ENCODE data around the gene AQP5.

Gene AQP5

DNA sequence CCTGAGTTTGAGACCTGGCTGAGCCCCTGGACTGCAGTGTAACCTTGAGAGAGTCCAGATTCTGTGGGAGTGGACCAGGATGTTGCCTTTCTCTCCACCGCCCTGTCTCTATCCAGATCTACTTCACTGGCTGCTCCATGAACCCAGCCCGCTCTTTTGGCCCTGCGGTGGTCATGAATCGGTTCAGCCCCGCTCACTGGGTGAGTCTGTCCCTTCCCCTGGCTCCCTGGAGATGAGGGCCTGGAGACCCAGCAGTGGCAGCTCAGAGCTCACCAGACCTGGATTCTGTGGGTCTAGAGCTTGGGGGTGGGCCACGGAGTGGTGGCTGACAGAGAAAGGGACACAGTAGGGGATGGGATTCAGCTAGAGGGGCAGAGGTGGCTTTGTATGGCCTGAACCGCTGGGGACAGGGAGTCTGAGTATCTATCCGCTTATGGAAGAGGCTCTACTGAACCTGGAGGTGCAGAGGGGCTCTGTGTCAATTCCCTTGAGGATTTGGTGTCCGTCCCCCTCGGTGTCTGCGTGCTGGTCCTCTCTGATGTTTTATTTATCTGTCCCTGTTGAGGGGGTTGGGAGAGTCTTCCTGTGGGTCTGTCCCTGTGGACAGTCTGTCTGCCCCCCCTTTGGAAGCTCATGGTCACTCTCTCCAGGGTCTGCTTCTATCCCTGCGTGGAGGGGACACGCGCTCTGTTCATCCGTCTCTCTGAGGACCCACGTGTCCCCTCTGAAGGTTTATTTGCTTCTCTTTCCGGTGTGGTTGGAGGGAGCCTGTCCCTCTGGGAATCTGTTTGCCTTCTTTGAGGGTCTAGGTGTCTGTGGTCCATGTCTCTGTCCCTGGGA lies 2.5 kb downstream of the AQP5 start:
- Histone ChIP-seq H3K27me3 (ENCODE audit: control insufficient read depth, insufficient read depth, low read length) (peaks cover 62% of the 10 kb centered on the region), H3K27ac (ENCODE audit: low read length) (no peak overlapping the region), H3K4me1 (ENCODE audit: control insufficient read depth, low read depth, low read length) (peaks cover 15% of the 10 kb centered on the region), H3K36me3 (ENCODE audit: control insufficient read depth, low read depth, low read length) (no peaks in the 10 kb centered on the region), H3K9ac (ENCODE audit: low read length) (no peak overlapping the region), H3K4me3 (ENCODE audit: low read length) (no peak overlapping the region), H3K9me3 (ENCODE audit: control insufficient read depth, low read depth, low read length) (no peaks in the 10 kb centered on the region)

DNA sequence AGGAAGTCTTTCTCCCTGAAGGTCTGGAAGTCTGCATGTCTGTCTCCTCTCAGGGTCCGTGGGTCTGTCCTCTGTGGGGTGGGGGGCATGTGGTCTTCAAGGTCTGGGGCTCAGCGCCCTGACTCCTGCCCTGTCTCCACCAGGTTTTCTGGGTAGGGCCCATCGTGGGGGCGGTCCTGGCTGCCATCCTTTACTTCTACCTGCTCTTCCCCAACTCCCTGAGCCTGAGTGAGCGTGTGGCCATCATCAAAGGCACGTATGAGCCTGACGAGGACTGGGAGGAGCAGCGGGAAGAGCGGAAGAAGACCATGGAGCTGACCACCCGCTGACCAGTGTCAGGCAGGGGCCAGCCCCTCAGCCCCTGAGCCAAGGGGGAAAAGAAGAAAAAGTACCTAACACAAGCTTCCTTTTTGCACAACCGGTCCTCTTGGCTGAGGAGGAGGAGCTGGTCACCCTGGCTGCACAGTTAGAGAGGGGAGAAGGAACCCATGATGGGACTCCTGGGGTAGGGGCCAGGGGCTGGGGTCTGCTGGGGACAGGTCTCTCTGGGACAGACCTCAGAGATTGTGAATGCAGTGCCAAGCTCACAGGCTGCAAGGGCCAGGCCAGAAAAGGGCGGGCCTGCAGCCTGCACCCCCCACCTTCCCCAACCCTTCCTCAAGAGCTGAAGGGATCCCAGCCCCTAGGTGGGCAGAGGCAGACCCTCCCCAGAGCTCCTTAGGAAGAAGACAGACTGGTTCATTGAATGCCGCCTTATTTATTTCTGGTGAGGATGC lies 3.4 kb downstream of the AQP5 start:
- H3K27me3 ChIP-seq (ENCODE audit: control insufficient read depth, insufficient read depth, low read length): peaks cover 54% of the 10 kb centered on the region

DNA sequence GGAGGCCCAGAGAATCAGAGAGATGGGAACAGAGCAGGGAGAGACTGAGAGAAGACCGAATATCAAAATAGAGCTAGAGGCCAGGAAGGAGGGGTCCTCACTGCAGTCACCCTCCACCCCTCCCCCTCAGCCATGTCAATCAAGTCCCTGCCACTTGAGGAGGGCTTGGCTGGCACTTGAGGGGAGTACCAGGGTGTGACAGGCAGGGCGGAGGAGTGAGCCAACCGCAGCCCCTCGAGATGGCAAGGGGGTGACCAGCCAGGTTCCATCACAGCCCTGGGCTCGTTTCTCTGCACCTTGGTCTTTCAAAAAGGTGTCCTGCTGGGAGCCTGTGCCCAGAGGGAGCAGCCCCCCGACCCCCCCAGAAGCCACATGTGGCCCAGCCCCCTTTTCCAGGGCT lies 4.2 kb downstream of the AQP5 start:
- Histone ChIP-seq H3K4me3 (ENCODE audit: low read length) (no peak overlapping the region), H3K36me3 (ENCODE audit: control insufficient read depth, low read depth, low read length) (no peaks in the 10 kb centered on the region), H3K27me3 (ENCODE audit: control insufficient read depth, insufficient read depth, low read length) (peaks cover 46% of the 10 kb centered on the region), H3K27ac (ENCODE audit: low read length) (no peak overlapping the region), H3K9ac (ENCODE audit: low read length) (no peak overlapping the region), H3K9me3 (ENCODE audit: control insufficient read depth, low read depth, low read length) (no peaks in the 10 kb centered on the region), H3K4me1 (ENCODE audit: control insufficient read depth, low read depth, low read length) (no peaks in the 10 kb centered on the region)

More for the DNA sequence above, 3.4 kb downstream of the AQP5 start:
- H3K36me3 ChIP-seq (ENCODE audit: control insufficient read depth, low read depth, low read length): no peaks in the 10 kb centered on the region
- H3K9me3 ChIP-seq (ENCODE audit: control insufficient read depth, low read depth, low read length): no peaks in the 10 kb centered on the region
- H3K9ac ChIP-seq (ENCODE audit: low read length): no peak overlapping the region
- no peak overlapping the region for H3K27ac ChIP-seq (ENCODE audit: low read length)
- peaks cover 6% of the 10 kb centered on the region for H3K4me1 ChIP-seq (ENCODE audit: control insufficient read depth, low read depth, low read length)
- H3K4me3 ChIP-seq (ENCODE audit: low read length): no peak overlapping the region

DNA sequence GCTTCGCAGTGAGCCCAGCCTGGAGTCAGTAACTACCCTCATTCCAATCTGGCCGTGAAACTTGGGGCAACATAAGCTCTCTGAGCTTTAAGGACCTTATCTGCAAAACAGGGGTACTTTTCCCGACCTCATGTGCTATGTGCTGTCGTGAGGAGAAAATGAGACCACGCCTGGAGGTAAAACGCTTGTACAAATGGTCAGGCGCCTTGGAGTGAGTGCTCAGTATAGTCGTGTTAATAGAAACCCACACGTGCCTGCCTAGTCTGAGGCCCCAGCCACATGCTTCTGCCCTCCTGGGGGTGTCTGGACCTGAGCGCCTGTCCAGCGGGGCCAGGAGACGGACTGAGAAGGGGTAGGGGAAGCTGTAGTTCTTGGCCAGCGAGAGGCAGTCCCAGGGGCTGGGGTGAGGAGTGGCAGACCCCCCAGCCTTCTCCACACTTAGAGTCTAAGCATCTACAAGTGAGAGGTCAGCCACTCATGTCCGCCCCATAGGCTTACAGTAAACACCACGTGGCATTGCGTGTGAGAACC lies 4.9 kb downstream of the AQP5 start:
- peaks cover 40% of the 10 kb centered on the region for H3K27me3 ChIP-seq (ENCODE audit: control insufficient read depth, insufficient read depth, low read length)
- H3K9me3 ChIP-seq (ENCODE audit: control insufficient read depth, low read depth, low read length): no peaks in the 10 kb centered on the region
- H3K36me3 ChIP-seq (ENCODE audit: control insufficient read depth, low read depth, low read length): no peaks in the 10 kb centered on the region
- H3K4me3 ChIP-seq (ENCODE audit: low read length): no peak overlapping the region
- no peak overlapping the region for H3K9ac ChIP-seq (ENCODE audit: low read length)
- H3K27ac ChIP-seq (ENCODE audit: low read length): no peak overlapping the region
- H3K4me1 ChIP-seq (ENCODE audit: control insufficient read depth, low read depth, low read length): no peaks in the 10 kb centered on the region

DNA sequence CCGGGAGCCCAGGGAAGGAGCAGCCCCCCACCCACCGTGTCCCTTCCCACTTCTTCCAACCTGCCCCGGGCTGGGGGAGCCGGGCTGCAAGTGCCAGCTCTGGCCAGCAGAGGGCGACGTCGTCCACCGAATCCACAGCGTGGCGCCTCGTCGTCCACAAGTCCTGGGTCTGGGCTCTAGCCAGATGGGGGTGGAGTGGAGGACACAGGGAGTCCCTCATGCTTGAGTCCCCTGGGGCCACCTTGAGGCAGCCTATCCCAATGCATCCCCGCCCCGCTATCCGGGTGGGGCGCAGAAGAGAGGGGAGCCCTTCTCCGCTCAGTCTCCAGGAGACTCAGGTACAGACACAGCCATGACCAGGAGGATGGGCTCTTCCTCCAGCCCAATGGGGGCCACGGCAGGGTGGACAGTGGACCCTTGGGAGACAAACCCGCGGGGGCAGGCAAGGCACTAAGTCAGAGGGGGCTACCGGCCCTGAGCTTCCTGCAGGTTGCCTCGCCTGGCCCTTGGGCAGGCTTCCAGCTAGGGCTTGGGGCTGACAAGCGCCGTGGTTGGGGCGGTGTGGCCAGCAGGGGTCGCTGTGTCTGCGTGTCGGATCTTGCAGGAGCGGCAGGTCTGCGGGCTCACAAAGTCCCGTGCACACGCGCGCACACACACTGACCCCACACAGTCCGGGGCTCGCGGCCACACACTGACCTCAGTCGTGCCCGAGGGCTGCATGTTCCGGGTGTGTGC lies 5.5 kb downstream of the AQP5 start:
- H3K9ac ChIP-seq (ENCODE audit: low read length): no peak overlapping the region

DNA sequence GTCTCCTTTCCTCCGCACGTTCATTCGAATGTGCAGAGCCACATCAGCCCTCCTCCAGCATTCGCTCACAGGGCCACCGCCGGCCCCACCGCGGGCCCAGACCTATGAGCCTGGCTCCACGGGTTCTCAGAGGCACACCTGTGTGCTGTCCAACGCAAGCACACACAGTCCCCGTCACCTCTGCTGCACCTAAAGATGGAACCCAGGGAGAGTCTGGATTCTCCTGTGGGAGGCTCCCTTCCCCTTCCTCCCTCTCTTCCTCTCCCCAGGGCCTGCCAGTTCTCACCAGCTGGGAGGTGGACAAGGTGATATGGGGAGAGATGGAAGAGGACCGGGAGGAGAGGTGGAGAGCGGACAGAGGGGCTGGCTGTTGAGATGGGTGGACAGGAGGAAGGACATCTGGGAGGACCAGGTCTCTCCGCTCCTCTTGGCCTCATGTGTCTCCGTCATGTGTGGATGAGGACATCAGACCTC lies 6.1 kb downstream of the AQP5 start:
- H3K9me3 ChIP-seq (ENCODE audit: control insufficient read depth, low read depth, low read length): no peaks in the 10 kb centered on the region

More for the DNA sequence above, 5.5 kb downstream of the AQP5 start:
- Histone ChIP-seq H3K4me1 (ENCODE audit: control insufficient read depth, low read depth, low read length) (no peaks in the 10 kb centered on the region), H3K27me3 (ENCODE audit: control insufficient read depth, insufficient read depth, low read length) (peaks cover 36% of the 10 kb centered on the region), H3K9me3 (ENCODE audit: control insufficient read depth, low read depth, low read length) (no peaks in the 10 kb centered on the region), H3K27ac (ENCODE audit: low read length) (no peak overlapping the region), H3K4me3 (ENCODE audit: low read length) (peak overlapping the region; percentile 52), H3K36me3 (ENCODE audit: control insufficient read depth, low read depth, low read length) (no peaks in the 10 kb centered on the region)

DNA sequence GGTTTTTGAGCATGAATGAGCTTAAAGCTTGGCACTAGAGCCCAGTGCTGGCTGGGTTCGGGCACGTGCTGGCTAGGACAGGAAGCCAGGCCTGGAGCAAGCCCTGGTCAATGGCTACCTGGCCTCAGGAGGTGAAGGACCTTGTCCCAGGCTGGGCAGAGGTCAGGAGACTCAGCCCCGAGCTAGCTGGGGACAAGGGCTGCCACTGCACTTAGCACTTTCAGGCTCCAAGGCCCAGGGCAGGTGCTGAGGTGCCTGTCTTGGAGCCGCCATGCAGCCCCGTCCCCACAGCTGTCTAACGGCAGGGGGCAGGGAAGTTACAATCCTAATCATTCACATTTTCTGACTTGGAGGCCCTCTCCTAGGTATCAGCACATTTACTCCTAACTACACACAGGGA lies 6.8 kb downstream of the AQP5 start:
- H3K4me1 ChIP-seq (ENCODE audit: control insufficient read depth, low read depth, low read length): no peaks in the 10 kb centered on the region
- H3K27me3 ChIP-seq (ENCODE audit: control insufficient read depth, insufficient read depth, low read length): peaks cover 25% of the 10 kb centered on the region
- H3K27ac ChIP-seq (ENCODE audit: low read length): no peak overlapping the region

More for the DNA sequence above, 6.1 kb downstream of the AQP5 start:
- H3K27ac ChIP-seq (ENCODE audit: low read length): no peak overlapping the region
- no peaks in the 10 kb centered on the region for H3K36me3 ChIP-seq (ENCODE audit: control insufficient read depth, low read depth, low read length)
- H3K9ac ChIP-seq (ENCODE audit: low read length): no peak overlapping the region
- peak overlapping the region; percentile 52 for H3K4me3 ChIP-seq (ENCODE audit: low read length)
- H3K4me1 ChIP-seq (ENCODE audit: control insufficient read depth, low read depth, low read length): no peaks in the 10 kb centered on the region
- peaks cover 30% of the 10 kb centered on the region for H3K27me3 ChIP-seq (ENCODE audit: control insufficient read depth, insufficient read depth, low read length)

DNA sequence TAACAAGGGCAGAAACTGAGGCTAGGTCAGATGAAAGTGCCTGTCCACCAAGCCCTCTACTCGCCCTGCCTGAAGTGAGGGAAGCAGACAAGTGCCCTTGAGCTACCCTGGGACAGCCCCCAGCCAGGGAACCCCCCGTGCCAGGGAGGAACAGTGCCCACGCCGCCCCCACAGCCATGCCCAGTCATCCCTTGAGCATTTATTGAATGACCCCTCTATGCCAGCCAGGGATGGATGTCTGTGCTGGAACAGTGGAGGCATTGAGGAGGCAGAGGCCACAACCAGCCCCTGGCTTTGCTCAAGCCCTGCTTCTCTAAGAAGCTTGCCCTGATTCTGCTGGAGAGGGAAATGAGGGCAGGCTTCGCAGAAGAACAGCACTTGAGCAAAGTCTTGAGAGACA lies 7.4 kb downstream of the AQP5 start:
- H3K36me3 ChIP-seq (ENCODE audit: control insufficient read depth, low read depth, low read length): no peaks in the 10 kb centered on the region
- H3K9me3 ChIP-seq (ENCODE audit: control insufficient read depth, low read depth, low read length): no peaks in the 10 kb centered on the region
- H3K4me3 ChIP-seq (ENCODE audit: low read length): no peak overlapping the region
- peaks cover 24% of the 10 kb centered on the region for H3K27me3 ChIP-seq (ENCODE audit: control insufficient read depth, insufficient read depth, low read length)
- H3K27ac ChIP-seq (ENCODE audit: low read length): no peak overlapping the region
- H3K9ac ChIP-seq (ENCODE audit: low read length): no peak overlapping the region
- no peaks in the 10 kb centered on the region for H3K4me1 ChIP-seq (ENCODE audit: control insufficient read depth, low read depth, low read length)

More for the DNA sequence above, 6.8 kb downstream of the AQP5 start:
- no peak overlapping the region for H3K4me3 ChIP-seq (ENCODE audit: low read length)
- H3K9me3 ChIP-seq (ENCODE audit: control insufficient read depth, low read depth, low read length): no peaks in the 10 kb centered on the region
- H3K9ac ChIP-seq (ENCODE audit: low read length): no peak overlapping the region
- H3K36me3 ChIP-seq (ENCODE audit: control insufficient read depth, low read depth, low read length): no peaks in the 10 kb centered on the region

DNA sequence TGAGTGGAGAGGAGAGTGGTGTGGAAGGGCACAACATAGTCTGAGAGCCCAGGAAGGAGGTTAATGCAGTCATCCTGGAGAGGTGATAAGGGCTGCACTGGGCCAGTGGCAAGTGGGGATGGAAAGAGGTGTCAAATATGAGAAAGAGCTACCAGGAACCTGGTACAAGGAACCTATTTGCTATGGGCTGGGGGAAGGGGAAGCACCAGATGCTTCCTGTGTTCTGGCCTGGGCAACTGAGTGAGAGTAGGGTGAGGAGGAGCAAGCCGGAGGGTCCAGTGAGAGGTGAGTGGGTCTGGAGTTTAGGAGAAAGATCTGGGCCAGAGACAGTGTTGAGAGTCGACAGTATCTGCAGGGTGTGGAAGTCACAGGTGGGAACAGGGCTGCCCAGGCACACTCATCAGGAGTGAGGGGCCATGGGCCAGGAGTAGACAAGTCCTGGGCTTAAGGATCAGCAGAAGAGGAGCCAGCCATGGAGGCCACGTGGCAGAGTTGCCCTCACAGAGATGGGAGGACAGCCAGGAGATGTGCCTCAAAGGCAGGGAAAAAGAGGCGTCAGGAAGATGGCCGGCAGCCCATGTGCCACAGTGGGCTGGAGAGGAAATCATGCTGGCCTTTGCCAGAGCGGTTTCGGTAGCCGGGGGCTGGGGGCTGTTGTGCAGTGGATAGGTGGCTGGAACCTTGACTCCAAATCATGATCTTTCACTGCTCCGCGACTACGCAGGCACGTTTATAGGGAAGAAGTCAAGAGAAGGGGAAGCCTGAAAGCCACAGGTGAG lies 8.2 kb downstream of the AQP5 start:
- Histone ChIP-seq H3K27me3 (ENCODE audit: control insufficient read depth, insufficient read depth, low read length) (peaks cover 18% of the 10 kb centered on the region), H3K4me3 (ENCODE audit: low read length) (no peak overlapping the region), H3K4me1 (ENCODE audit: control insufficient read depth, low read depth, low read length) (no peaks in the 10 kb centered on the region), H3K9me3 (ENCODE audit: control insufficient read depth, low read depth, low read length) (no peaks in the 10 kb centered on the region), H3K27ac (ENCODE audit: low read length) (no peak overlapping the region), H3K9ac (ENCODE audit: low read length) (no peak overlapping the region), H3K36me3 (ENCODE audit: control insufficient read depth, low read depth, low read length) (no peaks in the 10 kb centered on the region)

DNA sequence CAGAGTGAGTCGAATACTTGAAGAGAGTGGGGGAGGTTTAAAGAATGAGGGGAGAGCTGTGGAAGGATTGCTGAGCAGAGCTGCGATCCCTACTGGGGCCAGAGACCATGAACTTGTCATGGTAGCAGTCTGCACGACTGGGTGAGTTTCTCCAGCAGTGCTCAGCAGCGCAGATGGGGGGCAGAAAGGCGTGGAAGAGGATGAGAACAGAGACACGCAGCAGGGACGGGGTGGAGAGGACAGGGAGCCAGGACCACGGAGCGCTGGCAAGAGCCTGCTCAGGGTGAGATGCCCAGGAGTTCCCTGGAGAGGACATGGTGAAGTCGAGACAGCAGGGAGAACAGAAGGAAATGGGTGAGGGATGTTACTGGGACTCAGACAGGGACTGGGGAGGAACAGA lies 9.0 kb downstream of the AQP5 start:
- Histone ChIP-seq H3K4me3 (ENCODE audit: low read length) (no peak overlapping the region), H3K4me1 (ENCODE audit: control insufficient read depth, low read depth, low read length) (no peaks in the 10 kb centered on the region), H3K9ac (ENCODE audit: low read length) (no peak overlapping the region), H3K27ac (ENCODE audit: low read length) (no peak overlapping the region), H3K27me3 (ENCODE audit: control insufficient read depth, insufficient read depth, low read length) (peaks cover 18% of the 10 kb centered on the region), H3K9me3 (ENCODE audit: control insufficient read depth, low read depth, low read length) (no peaks in the 10 kb centered on the region), H3K36me3 (ENCODE audit: control insufficient read depth, low read depth, low read length) (no peaks in the 10 kb centered on the region)

Measured in iPS-18a (cell line).